ENCODE results near the gene TUBB4A.

DNA sequence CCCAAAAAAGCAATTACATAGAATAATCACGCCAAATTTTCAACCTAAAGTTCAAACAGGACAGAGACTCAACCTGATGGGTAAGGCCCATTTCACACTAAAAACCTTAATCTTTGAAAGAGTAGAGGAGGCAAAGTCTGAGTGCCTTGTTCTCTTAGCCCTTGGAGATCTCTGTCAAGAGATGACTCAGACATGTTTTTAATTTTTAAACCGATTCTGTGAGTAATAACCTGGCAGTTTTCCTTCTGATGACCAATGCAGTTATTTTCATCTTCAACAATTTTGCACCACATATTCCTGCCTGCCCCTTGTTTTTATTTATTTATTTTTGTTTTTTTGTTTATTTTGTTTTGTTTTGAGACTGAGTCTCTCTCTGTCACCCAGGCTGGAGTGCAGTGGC is 17.2 kb upstream of the TUBB4A start:
- no peak for TF ChIP-seq EZH2 (IDR thresholded peaks at IDR 0.05)
- TF ChIP-seq, protein P1, sequence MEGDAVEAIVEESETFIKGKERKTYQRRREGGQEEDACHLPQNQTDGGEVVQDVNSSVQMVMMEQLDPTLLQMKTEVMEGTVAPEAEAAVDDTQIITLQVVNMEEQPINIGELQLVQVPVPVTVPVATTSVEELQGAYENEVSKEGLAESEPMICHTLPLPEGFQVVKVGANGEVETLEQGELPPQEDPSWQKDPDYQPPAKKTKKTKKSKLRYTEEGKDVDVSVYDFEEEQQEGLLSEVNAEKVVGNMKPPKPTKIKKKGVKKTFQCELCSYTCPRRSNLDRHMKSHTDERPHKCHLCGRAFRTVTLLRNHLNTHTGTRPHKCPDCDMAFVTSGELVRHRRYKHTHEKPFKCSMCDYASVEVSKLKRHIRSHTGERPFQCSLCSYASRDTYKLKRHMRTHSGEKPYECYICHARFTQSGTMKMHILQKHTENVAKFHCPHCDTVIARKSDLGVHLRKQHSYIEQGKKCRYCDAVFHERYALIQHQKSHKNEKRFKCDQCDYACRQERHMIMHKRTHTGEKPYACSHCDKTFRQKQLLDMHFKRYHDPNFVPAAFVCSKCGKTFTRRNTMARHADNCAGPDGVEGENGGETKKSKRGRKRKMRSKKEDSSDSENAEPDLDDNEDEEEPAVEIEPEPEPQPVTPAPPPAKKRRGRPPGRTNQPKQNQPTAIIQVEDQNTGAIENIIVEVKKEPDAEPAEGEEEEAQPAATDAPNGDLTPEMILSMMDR (IDR thresholded peaks at IDR 0.05): no peak
